Stimulated activated CD4-positive, alpha-beta T cell treated with anti-CD3 and anti-CD28 coated beads, Interleukin-2, amount 100 ng/mL, for 24 hours (primary cell): ENCODE results near the gene ATG7.
"Not testable (repeated sequence)": the region's sequence is repeated elsewhere in the genome, so short reads cannot be mapped to it uniquely, and the experiment has no call there.

Source experiments
- DNase-seq, 2 donors: peaks; one replicate each; pipeline ENCODE4 v3.0.0-alpha.2; 2020

Gene ATG7

DNA sequence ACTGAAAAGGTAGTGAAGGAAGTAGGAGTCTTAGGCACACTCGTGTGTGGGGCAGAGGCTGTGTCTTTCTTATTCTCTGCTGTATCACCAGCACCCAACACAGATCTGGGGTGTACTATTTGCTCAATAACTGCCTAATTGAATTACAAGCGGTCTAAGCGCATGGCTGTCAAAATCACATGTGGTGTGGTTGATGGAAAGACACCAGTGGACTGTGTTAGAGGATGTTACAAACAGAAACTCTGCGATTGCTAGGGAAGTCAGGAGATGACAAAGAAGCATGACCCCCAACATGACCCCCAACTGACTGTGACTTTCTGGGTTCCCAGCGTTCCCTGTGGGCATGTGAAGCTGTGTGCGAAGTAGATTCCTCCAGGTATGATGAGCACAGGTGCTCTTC is 32.0 kb downstream of the ATG7 start:
- no peak for DNase-seq

DNA sequence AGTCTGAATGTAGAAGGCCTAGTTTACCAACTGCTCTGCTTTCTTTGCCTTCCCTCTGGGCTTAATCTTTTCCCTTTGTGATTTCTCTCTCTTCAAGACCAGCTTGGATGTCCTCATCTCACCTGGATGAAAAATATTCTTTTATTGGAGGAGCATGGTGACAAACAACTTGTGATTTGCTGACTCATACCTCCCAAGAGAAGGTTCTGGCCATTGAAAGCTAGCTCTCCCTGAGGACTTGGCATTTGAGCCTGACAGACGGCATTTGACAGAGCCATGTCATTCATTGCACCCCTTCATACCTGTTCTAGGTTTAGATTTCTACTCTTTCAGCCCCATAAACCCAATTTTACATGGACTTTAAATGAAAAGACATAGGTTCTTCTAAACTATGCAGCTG is 33.3 kb downstream of the ATG7 start:
- DNase-seq, result no peak

GRCh38 chr3:11306817-11307589 is 34.8 kb downstream of the ATG7 start:
- DNase-seq, result peak; percentile 26 to 43

- no peak for DNase-seq
These were observed 35.7 kb downstream of the ATG7 start for GRCh38 chr3:11307830-11308432.

- no peak for DNase-seq
These were observed 38.1 kb downstream of the ATG7 start for GRCh38 chr3:11310258-11310657.

- DNase-seq, result no peak
These were observed 40.0 kb downstream of the ATG7 start for GRCh38 chr3:11312166-11312565.

DNA sequence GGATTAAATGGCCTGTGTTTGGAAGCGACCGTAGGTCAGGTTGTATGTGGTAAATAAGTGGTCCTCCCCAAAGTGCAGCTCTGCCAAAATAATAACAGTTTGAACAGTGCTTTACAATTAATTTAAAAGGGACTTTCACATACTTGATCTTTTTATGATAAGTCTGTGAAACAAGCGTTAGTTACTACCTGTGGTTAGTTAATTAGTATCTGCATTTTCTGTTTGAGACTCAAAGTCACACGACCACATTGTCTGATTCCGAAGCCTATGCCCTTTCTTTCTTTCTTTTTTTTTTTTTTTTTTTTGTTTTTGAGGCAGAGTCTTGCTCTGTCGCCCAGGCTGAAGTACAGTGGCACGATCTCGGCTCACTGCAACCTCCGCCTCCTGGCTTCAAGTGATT is 45.1 kb downstream of the ATG7 start:
- DNase-seq, result no peak

DNA sequence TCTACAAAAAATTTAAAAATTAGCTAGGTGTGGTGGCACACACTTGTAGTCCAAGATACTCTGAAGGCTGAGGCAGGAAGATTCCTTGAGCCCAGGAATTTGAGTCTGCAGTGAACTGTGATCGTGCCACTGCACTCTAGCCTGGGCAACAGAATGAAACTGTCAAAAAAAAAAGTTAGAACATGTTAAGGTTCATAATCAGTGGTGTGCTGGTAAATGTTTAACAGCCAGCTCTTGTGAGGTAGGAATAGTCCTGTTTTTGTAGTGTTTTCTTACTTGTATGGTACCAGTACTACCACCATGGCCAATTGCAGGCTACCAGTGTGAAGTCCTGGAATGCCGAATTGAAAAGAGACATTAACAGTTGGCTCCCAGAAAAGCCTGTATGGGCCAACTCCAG is 50.7 kb downstream of the ATG7 start:
- DNase-seq, result no peak

DNA sequence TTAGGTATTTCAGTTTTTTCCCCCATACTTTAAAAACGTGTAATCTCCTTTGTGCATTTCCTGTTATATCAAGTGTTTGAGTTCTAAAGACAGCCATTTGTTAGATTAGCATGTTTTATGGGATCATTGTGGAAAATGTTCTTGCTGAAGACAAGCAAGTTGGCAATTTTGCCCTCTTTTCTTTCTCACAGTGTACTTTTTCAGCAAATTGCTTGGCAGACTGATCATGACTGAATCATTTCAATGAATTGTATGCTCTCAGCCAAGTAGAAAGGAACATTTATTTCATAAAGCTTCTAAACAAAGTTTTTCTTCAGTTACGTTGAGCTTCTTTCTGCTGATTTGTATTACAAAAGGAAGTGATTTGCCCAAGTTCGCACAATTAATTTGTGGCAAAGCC is 51.6 kb downstream of the ATG7 start:
- DNase-seq, result no peak

GRCh38 chr3:11327619-11328018 is 55.4 kb downstream of the ATG7 start:
- peak in 1 of 2 donors; percentile 5 for DNase-seq

DNA sequence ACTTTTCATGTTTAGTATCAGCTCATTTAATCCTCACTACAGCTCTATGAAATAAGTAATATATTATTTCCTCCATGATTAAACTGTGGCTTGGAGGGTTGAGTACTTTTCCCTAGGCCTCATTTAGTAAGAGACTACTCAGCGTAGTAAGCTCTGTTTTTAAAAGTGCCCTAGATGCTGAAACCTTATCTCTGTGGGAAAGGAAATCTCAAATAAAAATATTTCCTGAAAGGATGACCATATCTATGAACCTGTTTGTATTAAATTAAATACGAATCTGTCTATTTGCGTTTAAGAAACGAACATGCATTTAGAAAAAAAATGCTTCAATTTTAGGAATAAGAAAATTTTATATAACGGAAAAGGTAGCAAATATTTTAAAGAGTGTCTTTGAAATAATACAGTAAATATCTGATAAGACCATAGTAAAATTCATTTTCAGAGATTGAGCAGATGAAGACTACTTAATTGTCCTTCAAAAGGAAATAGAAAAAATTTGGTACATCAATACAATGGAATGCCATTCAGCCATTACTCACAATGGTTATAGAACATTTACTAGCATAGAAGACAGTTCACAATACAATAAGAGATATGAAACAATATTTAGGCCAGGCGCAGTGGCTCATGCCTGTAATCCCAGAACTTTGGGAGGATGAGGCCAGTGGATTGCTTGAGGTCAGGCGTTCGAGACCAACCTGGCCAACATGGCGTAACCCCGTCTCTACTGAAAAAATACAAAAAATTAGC is 56.2 kb downstream of the ATG7 start:
- DNase-seq, result no peak

- no peak for DNase-seq
These were observed 57.6 kb downstream of the ATG7 start for GRCh38 chr3:11329777-11330176.

DNA sequence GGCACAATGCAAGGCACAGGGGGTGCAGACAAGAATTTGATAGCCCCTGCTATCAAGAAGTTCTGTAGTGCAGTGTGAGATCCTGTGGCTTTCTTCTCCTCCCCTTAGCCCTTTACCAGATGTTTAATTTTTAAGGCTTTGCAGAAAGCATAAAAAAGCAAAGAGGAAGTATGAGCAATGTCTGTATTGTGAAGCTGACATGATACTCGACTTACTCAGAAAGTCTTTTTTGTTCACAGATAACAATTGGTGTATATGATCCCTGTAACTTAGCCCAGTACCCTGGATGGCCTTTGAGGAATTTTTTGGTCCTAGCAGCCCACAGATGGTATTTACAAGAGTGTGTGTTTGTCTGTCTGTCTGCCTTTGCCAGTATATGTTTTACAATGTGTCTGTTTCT is 58.9 kb downstream of the ATG7 start:
- no peak for DNase-seq

- DNase-seq, result peak in 1 of 2 donors; percentile 19
These were observed 62.9 kb downstream of the ATG7 start for GRCh38 chr3:11335056-11335608.

DNA sequence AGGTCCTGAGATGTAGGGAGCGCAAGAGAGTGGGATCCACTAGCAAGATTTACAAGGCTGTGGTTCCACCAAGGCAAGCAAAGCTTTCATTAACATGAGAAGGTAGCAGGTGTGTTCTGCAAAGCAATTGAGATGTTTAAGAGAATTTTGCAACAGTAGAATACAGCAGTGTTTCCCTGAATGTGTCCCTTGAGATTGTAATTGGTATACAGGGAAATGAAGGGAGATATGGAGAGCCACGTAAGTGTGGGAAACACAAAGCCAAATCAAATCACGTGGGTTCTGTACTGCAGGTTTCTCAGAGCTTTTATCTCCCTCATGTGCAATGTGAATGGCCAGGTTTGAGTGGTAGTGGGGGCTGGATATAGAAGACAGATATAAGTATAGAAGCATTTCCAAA is 67.3 kb downstream of the ATG7 start:
- no peak for DNase-seq

DNA sequence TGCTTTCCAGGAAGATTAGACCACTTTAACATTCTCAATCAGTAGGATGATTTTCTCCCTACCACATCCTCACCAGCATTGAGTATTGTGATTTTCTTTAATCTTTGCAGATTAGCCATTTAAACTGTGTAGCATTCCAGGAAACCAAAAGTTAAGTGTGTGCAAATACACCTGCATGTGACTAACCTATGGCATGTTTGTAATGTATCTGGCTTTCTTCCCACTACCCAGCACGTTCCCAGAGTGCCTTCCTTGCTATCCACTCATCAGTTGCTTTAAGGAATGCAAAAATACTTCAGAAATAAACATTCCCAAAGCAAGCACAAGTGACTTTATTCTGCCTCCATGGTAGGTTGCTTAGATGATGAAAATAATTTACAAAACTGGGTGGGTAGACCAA is 74.2 kb downstream of the ATG7 start:
- DNase-seq, result no peak

DNA sequence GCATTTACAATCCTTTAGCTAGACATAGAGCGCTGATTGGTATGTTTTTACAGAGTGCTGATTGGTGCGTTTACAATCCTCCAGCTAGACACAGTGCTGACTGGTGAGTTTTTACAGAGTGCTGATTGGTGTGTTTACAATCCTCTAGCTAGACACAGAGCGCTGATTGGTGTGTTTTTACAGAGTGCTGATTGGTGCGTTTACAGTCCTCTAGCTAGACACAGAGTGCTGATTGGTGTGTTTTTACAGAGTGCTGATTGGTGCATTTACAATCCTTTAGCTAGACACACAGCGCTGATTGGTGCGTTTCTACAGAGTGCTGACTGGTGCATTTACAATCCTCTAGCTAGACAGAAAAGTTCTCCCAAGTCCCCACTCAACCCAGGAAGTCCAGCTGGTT is 76.7 kb downstream of the ATG7 start:
- not testable (repeated sequence) for DNase-seq

- no peak for DNase-seq
These were observed 77.2 kb downstream of the ATG7 start for GRCh38 chr3:11349446-11349845.

DNA sequence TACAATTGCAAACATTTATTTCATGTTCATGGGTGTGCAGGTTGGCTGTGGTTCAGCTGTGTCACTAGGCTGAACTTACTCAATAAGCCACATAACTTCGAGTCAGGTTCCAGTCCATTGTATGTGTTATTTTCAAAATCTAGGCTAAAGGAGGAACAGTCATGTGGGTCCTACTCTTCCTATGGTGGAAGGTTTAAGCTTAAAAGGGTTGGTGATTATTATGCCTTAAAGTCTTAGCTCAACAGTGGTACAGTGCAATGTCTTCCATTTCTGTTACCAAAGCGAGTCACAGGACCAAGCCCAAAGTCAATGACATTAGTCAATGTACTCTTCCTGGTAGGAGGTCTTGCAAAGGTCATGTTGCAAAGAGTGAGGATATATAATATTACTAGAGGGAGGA is 78.2 kb downstream of the ATG7 start:
- DNase-seq, result no peak

- no peak for DNase-seq
These were observed 79.3 kb downstream of the ATG7 start for GRCh38 chr3:11351451-11351850.

GRCh38 chr3:11356269-11356668 is 84.1 kb downstream of the ATG7 start:
- no peak for DNase-seq

DNA sequence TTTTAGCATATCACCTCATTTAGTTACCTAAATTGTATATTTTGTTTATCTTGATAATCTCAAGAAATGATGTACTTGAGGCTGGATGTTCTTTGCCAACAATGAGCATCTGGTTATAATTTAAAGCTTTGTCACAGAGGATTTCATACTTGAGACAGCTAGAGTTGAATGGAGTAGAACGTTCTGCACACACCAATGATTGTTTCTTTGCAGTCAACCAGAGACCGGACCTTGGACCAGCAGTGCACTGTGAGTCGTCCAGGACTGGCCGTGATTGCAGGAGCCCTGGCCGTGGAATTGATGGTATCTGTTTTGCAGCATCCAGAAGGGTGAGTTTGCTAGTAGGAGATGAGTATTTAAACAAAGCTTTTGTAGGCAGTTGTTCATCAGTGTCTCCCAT is 90.4 kb downstream of the ATG7 start:
- DNase-seq, result no peak

GRCh38 chr3:11363715-11364114 is 91.5 kb downstream of the ATG7 start:
- no peak for DNase-seq

DNA sequence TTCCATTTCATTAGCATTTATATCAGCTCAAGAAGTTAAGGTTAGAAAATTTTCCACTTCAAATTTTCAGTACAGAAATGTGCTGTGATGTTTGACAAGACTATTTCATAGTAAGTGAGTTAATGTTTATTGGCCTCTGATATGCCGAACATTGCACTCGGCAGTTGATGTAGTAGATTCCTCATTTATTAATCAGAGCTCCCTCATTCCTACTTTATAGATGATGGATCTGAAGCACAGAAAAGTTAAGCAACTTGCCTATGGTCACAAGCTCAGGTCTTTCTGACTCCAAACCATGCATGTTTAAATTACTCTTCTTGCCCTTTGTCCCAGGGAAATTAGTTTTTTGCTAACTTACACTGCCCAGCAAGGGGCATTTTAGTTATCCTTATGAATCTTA is 92.0 kb downstream of the ATG7 start:
- DNase-seq, result no peak
